ENCODE measurements around the gene EFCAB6. TPM values are rescaled to one million over a fixed set of nuclear protein-coding genes. Genes with fewer than 3 reads are reported as not detected.
A peak's percentile ranks its signal among the peaks of the same experiment; 100 is the strongest.

EFCAB6 gene
- total RNA-seq, 6 experiments from 2014 or later = 0.29 to 1.5 (median 0.93) TPM

GRCh38 chr22:43533156-43533530 is 279.0 kb downstream of the EFCAB6 start:
- Histone ChIP-seq H3K9me3 (no peaks in the 10 kb centered on the region), H3K4me3 (no peak overlapping the region), H3K27me3 (no peaks in the 10 kb centered on the region), H3K4me1 (no peaks in the 10 kb centered on the region), H3K27ac (no peak overlapping the region), H3K36me3 (no peaks in the 10 kb centered on the region)
- DNase-seq (peak in 1 of 3 donors; percentile 27), ATAC-seq (no peak)
- intact Hi-C loops (cut with DNase I) = no loop called here
- 82% methylated on average over 2 of the region's 3 CpGs for WGBS (ENCODE audit: insufficient coverage, low coverage, low lambda C conversion rate, missing lambda C conversion rate)
- TF ChIP-seq POLR2A (IDR thresholded peaks at IDR 0.05) (no peak), CTCF (IDR thresholded peaks at IDR 0.05) (no peak)

DNA sequence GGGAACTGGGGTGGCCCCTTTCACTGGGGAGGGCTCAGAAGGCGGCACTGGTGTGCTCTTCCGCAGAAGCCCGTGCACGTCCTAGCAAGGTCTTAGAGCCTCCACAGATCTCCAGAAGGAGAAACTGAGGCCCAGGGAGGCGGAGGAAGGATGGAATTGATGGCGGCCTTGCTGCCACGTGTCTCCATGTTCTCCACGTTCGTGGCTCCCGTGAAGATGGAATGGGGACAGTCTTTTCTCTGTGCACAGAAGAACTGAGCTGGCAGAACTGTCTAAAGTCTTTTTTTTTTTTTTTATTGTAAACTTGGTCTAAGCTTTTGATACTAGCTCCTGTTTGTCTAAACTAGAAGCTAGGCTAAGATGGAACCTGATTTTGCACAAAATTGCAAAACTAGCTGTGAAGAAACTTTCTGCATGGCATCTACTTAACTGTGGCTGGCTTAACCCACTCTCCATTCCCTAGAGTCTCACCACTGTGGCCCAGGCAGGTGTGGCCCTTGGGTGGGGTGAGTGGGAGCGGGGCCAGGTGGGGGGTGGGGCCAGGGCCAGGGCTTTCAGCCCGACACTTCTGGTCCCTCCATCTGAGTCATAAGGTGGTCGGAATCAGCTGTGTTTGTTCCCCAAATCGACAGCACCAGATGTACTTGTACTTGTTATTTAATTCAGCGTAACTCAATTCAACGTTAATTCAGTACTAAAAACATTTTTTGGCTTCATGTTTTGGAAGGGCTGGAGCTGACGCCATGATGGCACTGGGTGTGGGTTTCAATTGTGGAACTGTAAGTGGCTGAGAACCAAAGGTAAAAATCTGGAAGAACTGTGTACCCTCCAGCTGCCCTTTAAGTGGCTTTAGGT is 279.6 kb downstream of the EFCAB6 start:
- no peaks in the 10 kb centered on the region for H3K4me1 ChIP-seq
- H3K27ac ChIP-seq = no peak overlapping the region
- H3K36me3 ChIP-seq = no peaks in the 10 kb centered on the region
- H3K4me3 ChIP-seq = no peak overlapping the region
- intact Hi-C loops (cut with DNase I) = no loop called here
- H3K27me3 ChIP-seq = no peaks in the 10 kb centered on the region
- ATAC-seq (no peak), DNase-seq (no peak)
- TF ChIP-seq CTCF (IDR thresholded peaks at IDR 0.05) = no peak
- TF ChIP-seq POLR2A (IDR thresholded peaks at IDR 0.05) = no peak
- H3K9me3 ChIP-seq = no peaks in the 10 kb centered on the region
- 64% methylated on average over 5 of the region's 17 CpGs for WGBS (ENCODE audit: insufficient coverage, low coverage, low lambda C conversion rate, missing lambda C conversion rate)

DNA sequence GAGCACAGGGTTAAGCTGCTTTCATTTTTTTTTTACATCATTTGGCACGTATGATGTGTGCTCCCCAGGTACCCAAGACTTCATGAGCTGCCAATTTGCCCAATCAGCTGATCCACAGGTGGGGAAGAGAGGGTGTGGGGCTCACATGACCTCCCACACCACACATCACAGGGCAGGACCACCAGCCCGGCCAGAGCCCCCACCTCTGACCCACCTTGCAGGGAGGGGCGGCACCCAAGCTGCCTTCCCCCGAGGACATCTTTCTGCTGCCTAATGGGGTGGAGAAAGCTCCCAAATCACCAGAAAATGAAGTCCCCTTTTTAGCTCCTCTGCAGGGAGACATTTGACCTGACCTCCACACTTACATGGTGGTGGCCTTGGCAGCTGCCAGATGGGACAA is 280.5 kb downstream of the EFCAB6 start:
- no peak for DNase-seq

GRCh38 chr22:43530349-43531201 is 281.5 kb downstream of the EFCAB6 start:
- no peaks in the 10 kb centered on the region for H3K4me1 ChIP-seq
- WGBS (ENCODE audit: insufficient coverage, low coverage, low lambda C conversion rate, missing lambda C conversion rate) = 73% methylated on average over 11 of the region's 34 CpGs
- intact Hi-C loops (cut with DNase I) = no loop called here
- no peak overlapping the region for H3K27ac ChIP-seq
- H3K9me3 ChIP-seq = no peaks in the 10 kb centered on the region
- no peaks in the 10 kb centered on the region for H3K36me3 ChIP-seq
- DNase-seq (no peak), ATAC-seq (no peak)
- no peak overlapping the region for H3K4me3 ChIP-seq
- TF ChIP-seq POLR2A (IDR thresholded peaks at IDR 0.05) (no peak), CTCF (IDR thresholded peaks at IDR 0.05) (no peak)
- H3K27me3 ChIP-seq = no peaks in the 10 kb centered on the region

More for the DNA sequence above, 280.5 kb downstream of the EFCAB6 start:
- intact Hi-C loops (cut with DNase I) = no loop called here
- H3K9me3 ChIP-seq = no peaks in the 10 kb centered on the region
- TF ChIP-seq CTCF (IDR thresholded peaks at IDR 0.05) (no peak), POLR2A (IDR thresholded peaks at IDR 0.05) (no peak)
- H3K4me3 ChIP-seq = no peak overlapping the region
- H3K4me1 ChIP-seq = no peaks in the 10 kb centered on the region
- WGBS (ENCODE audit: insufficient coverage, low coverage, low lambda C conversion rate, missing lambda C conversion rate) = 14% methylated on average over 1 of the region's 4 CpGs
- H3K36me3 ChIP-seq = no peaks in the 10 kb centered on the region
- H3K27me3 ChIP-seq = no peaks in the 10 kb centered on the region
- ATAC-seq = no peak
- no peak overlapping the region for H3K27ac ChIP-seq

All from right lobe of liver (tissue), 6 donors.